Dendritic cell treated with granulocyte-macrophage colony-stimulating factor and Interleukin-4, amounts not matched to agents 40 ng/mL and 50 ng/mL, for 4 days (primary cell): ENCODE measurements around the gene MBP.
A peak's percentile ranks its signal among the peaks of the same experiment; 100 is the strongest.

Experiments
- H3K27ac Mint-ChIP-seq: one replicate; pipeline ENCODE4 v1.8.0; 2022; ENCODE audit warnings: mild to moderate bottlenecking, mixed read lengths
- H3K27me3 Mint-ChIP-seq: one replicate; pipeline ENCODE4 v1.8.0; 2022; ENCODE audit warnings: mild to moderate bottlenecking, mixed read lengths
- H3K36me3 Mint-ChIP-seq: one replicate; pipeline ENCODE4 v1.8.0; 2022; ENCODE audit warnings: low read depth, mixed read lengths
- H3K4me1 Mint-ChIP-seq: one replicate; pipeline ENCODE4 v1.8.0; 2022; ENCODE audit warnings: low read depth, mixed read lengths
- H3K4me3 Mint-ChIP-seq: one replicate; pipeline ENCODE4 v1.8.0; 2022; ENCODE audit warnings: mild to moderate bottlenecking, moderate library complexity, mixed read lengths
- H3K9me3 Mint-ChIP-seq: one replicate; pipeline ENCODE4 v1.8.0; 2022; ENCODE audit warnings: mixed read lengths
- intact Hi-C: fragments of 100-400 bp; cut with micrococcal nuclease; formaldehyde crosslinking; loops from one replicate; pipeline ENCODE4 v1.15.0; 2022

The MBP gene

DNA sequence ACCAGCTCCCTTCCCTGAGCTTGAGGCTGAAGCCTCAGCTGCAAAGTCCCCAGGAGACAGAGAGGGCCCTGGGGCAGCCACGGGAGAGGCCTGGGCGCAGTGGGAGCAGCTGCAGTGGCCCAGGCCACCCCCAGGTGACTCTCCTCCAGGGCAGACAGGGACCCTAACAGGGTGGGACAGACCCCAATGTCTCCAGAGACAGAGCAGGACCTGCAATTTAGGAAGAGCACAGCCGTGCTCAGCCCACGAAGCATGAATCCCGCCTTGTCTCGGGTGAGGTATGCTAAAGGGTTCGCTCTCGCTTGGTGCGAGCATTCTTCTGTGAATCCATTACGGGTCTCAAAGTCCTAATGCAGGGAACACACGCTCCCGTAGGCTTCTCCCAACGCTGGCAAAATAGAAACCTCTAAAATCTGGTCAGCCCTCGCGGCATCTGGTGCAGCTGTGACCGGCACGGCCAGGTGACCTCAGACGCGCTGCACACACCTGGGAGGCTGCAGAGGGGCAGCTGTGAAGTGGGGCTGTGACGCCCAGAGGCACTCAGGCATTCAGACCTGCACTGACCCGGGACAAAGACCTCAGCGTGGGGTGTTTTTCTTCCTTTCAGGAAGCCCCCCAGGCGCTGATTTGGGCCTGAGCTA, 12.6 kb downstream of the MBP start:
- peaks cover 92% of the 10 kb centered on the region for H3K4me1 Mint-ChIP-seq
- peaks cover 82% of the 10 kb centered on the region for H3K36me3 Mint-ChIP-seq
- H3K4me3 Mint-ChIP-seq: no peak overlapping the region
- H3K9me3 Mint-ChIP-seq: no peaks in the 10 kb centered on the region
- H3K27me3 Mint-ChIP-seq: no peaks in the 10 kb centered on the region
- intact Hi-C loops: loop anchor here (10.0 kb wide), 1 partner anchor 625 kb away; the partner anchor contains the start of gene ZNF516
- peak overlapping the region; percentile 65 for H3K27ac Mint-ChIP-seq

DNA sequence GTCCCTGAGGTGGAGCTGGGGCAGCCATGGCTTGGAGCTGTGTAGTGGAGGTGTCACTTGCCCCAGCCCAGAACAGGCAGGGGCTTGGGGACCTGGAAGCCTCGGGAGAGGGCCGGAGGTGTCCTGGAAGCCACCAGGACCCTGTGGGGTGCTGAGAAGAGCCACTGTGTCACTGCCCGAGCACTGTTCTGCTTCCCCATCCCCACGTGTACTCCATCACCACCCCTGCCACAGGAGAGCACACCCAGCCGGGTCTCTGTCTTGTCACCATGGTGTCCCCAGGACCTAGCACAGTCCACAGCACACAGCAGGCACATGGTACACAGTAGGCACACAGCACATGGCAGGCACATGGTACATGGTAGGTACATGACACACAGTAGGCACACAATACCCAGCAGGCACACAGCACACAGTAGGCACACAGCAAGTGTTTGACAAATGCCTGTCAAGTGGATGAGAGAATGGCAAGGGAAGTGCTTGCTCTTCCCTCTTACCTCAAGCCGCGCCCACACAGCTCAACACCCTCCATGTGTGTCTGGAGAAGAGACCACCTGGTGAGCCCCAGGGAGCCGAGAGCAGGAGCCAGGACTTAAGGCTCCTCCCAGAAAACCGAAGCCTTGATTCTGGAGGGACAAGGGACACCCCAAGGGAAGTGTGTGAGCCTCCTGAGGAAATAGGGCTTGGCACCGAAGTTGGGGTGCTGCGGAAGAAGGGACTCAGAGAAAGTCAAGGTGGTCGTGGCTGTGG, 13.3 kb downstream of the MBP start:
- Mint-ChIP-seq H3K36me3 (peaks cover 77% of the 10 kb centered on the region), H3K4me3 (no peak overlapping the region)
- intact Hi-C loops: loop anchor here (10.0 kb wide), 1 partner anchor 624 kb away; the partner anchor contains the start of gene ZNF516

DNA sequence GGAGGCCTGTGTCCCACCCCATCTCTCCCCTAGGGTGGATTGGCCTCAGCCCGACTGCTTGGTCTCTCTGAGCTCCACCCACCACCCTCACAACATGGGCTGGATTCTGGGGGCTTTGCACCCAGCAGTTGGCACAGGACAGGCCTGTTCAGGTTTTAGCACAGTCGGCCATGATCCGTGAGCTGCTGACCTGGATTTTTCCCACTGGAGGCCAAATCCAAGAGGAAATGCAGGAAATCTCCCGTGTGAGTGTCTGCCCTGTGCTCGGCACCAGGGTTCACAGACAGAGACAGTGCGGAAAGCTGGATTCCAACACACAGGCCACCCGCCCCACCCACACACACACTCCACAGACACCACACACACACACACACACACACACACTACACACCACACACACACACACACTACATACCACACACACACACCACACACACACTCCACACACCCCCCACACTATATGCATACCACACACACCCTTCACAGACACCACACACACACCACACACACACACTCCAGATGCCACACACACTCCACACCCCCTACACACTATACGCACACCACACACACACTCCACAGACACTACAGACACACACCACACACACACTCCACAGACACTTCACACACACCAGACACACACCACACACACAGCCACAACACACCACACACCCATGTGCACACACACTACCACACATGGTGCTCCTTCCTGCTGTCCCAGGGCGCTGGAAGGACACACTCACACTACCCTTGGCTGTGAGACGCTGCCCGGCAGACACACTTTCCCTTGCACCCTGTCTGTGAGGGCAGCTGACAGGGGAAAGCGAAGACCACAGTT, 14.1 kb downstream of the MBP start:
- Mint-ChIP-seq H3K27ac (peak overlapping the region; percentile 65), H3K4me3 (no peak overlapping the region)
- intact Hi-C loops: loop anchor here (10.0 kb wide), 1 partner anchor 624 kb away; the partner anchor contains the start of gene ZNF516

More for the DNA sequence above, 13.3 kb downstream of the MBP start:
- Mint-ChIP-seq H3K27ac (peak overlapping the region; percentile 65), H3K4me1 (peaks cover 92% of the 10 kb centered on the region), H3K27me3 (no peaks in the 10 kb centered on the region), H3K9me3 (no peaks in the 10 kb centered on the region)

DNA sequence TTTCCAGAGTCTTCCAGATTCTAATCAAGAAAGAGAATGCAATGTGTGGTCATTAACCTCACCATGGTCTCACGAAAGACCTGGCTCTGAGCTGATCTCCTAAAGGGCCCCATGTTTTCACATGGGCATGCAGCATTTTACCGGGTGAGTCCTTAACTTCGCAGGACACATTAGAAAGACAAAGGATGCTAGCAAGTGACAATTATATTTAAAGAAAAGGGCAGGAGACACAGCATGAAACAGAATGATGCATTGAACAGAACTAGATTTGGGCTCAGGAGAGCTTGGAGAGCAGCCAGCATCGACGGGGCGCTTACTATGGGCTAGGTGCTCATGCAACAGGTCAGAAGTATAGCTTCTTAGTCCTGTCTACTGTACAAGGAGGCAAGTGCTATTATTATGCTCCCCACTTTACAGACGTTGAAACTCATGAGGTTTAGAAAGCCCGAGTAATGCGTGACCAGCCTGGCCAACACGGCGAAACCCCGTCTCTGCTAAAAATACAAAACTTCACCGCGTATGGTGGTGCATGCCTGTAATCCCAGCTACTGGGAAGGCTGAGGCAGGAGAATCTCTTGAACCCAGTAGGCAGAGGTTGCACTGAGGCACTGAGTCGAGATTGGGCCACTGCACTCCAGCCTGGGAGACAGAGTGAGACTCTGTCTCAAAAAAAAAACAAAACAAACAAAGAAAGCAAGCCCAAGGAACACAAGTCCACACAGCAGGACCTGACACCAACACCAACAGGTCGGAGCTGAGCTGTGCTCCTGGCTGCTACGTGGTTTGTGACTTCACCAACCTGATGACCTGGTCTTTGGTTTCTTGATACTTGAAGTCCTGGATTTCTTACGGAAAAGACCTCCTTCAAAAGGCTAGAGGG, 16.1 kb downstream of the MBP start:
- Mint-ChIP-seq H3K4me1 (peaks cover 94% of the 10 kb centered on the region), H3K36me3 (peaks cover 75% of the 10 kb centered on the region), H3K27ac (peak overlapping the region; percentile 34), H3K4me3 (no peak overlapping the region), H3K9me3 (no peaks in the 10 kb centered on the region), H3K27me3 (no peaks in the 10 kb centered on the region)
- intact Hi-C loops: loop anchor here (10.0 kb wide), 1 partner anchor 622 kb away; the partner anchor contains the start of gene ZNF516

More for the DNA sequence above, 14.1 kb downstream of the MBP start:
- H3K4me1 Mint-ChIP-seq: peaks cover 92% of the 10 kb centered on the region
- peaks cover 72% of the 10 kb centered on the region for H3K36me3 Mint-ChIP-seq
- H3K9me3 Mint-ChIP-seq: no peaks in the 10 kb centered on the region
- H3K27me3 Mint-ChIP-seq: no peaks in the 10 kb centered on the region

DNA sequence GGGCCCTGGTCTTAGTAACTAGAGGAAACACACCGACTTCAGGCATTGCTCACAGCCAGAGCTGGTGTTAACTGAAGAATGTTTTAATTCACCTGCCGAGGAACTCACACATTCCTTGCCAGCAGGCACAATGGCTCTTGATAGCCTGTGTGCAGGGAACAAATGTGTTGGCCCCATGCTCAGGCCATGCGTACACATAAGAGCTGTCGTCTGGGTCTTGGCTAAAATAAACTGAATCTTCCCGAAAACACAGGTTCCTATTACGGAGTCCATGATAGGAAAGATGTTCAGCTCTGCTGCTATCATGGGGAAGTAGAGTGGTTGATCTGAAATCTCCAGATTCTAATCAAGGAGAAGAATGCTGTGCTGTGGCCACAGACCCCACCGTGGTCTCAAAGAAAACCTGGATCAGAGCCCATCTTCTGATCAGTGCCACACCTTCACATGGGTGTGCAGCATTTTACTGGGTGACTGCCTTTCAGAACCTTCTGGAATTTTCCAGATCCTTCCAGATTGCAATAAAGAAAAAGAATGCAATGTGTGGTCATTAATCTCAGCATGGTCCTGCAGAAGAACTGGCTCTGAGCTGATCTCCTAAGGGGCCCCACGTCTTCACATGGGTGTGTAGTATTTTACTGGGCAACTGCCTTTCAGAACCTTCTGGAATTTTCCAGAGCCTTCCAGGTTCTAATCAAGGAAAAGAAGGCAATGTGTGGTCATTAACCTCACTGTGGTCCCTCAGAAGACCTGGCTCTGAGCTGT, 17.2 kb downstream of the MBP start:
- no peaks in the 10 kb centered on the region for H3K27me3 Mint-ChIP-seq
- intact Hi-C loops: loop anchor here (2.0 to 10.0 kb wide), 3 partner anchors 15 to 621 kb away; partner anchors contain the start of gene ZNF516
- H3K27ac Mint-ChIP-seq: peak overlapping the region; percentile 95
- H3K4me3 Mint-ChIP-seq: peak overlapping the region; percentile 32
- peaks cover 96% of the 10 kb centered on the region for H3K4me1 Mint-ChIP-seq
- H3K36me3 Mint-ChIP-seq: peaks cover 75% of the 10 kb centered on the region
- no peaks in the 10 kb centered on the region for H3K9me3 Mint-ChIP-seq

DNA sequence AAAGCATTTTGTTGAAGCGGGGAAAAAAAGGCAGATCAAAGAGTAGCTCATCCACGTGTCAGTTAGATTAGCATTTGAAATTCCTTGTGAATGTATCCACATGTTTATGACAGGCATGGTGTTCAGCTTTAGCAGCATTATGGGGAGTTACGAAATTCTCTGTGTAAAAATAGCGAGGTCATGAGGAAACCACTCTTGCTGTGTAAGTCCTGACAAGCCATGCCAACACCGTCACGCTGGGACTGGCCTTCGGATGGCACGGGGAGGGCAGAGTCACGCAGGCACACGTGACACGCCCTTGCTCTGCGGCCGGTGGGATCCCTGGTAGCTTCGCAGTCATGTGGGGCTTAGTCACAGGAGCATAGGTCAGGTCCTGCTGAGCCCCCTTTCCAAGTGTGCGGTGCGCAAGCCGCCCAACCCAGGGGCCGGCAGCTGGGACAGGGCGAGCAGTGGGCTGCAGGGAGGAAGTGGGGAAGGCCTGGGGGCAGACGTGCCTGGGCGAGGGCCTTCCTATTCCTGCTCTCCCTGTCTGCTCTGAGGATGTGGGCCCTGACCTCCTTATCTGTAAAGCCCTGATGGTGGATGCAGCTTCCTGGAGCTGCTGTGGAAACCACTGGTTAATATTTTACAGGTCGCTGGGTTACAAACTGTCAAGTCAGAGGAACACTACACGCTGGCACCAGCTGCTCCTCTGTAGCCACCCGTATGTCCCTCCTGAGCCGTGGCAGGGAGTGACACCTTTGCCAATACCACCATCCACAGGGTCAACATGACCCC, 18.0 kb downstream of the MBP start:
- H3K27ac Mint-ChIP-seq: peak overlapping the region; percentile 95
- H3K9me3 Mint-ChIP-seq: no peaks in the 10 kb centered on the region
- peaks cover 75% of the 10 kb centered on the region for H3K36me3 Mint-ChIP-seq
- H3K4me1 Mint-ChIP-seq: peaks cover 92% of the 10 kb centered on the region
- H3K27me3 Mint-ChIP-seq: no peaks in the 10 kb centered on the region
- peak overlapping the region; percentile 32 for H3K4me3 Mint-ChIP-seq
- intact Hi-C loops: loop anchor here (1.0 to 10.0 kb wide), 5 partner anchors 14 to 620 kb away; partner anchors contain the start of gene ZNF516

DNA sequence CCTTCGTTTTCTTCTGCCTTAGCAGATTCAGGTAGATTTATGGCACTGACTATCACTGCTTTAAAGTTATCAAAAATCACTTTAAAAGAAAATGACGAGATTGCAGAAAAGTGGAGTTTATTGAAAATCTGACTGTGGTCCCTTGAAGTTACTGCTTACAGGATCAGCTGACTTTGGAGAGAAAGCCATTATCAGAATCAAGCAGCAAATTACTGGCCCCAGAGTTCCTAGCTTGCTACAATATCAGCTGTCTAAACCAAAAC, 18.5 kb downstream of the MBP start:
- Mint-ChIP-seq H3K9me3 (no peaks in the 10 kb centered on the region), H3K36me3 (peaks cover 75% of the 10 kb centered on the region), H3K27me3 (no peaks in the 10 kb centered on the region), H3K4me3 (peak overlapping the region; percentile 2), H3K4me1 (peaks cover 92% of the 10 kb centered on the region), H3K27ac (peak overlapping the region; percentile 95)
- intact Hi-C loops: loop anchor here (1.0 to 10.0 kb wide), 5 partner anchors 13 to 619 kb away; partner anchors contain the start of gene ZNF516

DNA sequence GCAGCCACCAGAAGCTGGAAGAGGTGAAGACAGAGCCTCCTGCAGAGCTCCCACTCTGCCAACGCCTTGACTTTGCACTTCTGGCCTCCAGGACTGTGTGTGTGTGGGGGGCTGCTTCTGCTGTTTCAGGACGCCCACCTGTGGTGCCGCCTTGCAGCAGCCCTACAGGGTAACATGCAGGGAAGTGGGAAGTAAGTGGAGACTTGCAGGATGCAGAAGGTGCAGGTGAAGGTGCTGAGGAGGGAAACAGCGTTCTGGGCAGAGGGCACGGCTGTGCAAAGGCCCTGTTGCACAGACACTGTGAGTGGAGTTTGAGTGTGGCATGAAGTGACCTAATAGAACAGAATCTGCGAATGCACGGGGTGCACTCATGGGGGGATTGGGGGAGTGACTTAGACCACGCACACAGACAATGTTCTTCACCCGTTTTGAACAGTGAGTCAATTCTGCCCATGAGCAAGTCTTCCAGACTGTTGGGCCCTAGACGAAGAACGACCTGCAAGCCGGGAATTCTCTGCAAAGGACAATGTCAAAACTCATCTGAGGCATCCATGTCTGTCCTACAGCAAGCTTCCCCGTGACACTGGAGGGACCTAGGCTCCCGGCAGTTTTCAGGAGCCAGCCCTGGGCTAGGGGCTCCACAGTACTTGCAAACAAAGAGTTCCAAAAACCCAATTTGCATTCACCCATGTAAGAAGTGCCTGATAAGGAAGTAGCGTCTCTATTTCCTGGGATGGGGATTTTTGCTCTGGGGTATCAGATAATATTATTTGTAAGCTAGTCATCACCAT, 19.0 kb downstream of the MBP start:
- intact Hi-C loops: loop anchor here (1.0 to 10.0 kb wide), 5 partner anchors 13 to 619 kb away; partner anchors contain the start of gene ZNF516
- H3K9me3 Mint-ChIP-seq: no peaks in the 10 kb centered on the region
- H3K27me3 Mint-ChIP-seq: no peaks in the 10 kb centered on the region
- H3K4me1 Mint-ChIP-seq: peaks cover 92% of the 10 kb centered on the region
- peak overlapping the region; percentile 77 for H3K4me3 Mint-ChIP-seq
- peak overlapping the region; percentile 95 for H3K27ac Mint-ChIP-seq
- H3K36me3 Mint-ChIP-seq: peaks cover 74% of the 10 kb centered on the region

DNA sequence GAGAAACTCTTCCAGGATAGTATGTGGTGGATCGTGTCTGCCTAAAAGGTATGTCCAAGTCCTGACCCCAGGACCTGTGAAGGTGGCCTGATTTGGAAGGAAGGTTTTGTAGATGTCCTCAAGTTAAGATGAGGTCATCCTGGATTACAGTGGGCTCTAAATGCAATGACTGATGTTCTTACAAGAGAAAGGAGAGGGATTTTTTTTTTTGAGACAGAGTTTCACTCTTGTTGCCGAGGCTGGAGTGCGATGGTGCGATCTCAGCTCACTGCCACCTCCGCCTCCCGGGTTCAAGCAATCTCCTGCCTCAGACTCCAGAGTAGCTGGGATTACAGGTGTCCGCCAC, 19.9 kb downstream of the MBP start:
- Mint-ChIP-seq H3K9me3 (no peaks in the 10 kb centered on the region), H3K4me1 (peaks cover 96% of the 10 kb centered on the region), H3K27me3 (no peaks in the 10 kb centered on the region), H3K4me3 (peak overlapping the region; percentile 77), H3K27ac (peak overlapping the region; percentile 95), H3K36me3 (peaks cover 70% of the 10 kb centered on the region)
- intact Hi-C loops: loop anchor here (10.0 kb wide), 1 partner anchor 618 kb away; the partner anchor contains the start of gene ZNF516

DNA sequence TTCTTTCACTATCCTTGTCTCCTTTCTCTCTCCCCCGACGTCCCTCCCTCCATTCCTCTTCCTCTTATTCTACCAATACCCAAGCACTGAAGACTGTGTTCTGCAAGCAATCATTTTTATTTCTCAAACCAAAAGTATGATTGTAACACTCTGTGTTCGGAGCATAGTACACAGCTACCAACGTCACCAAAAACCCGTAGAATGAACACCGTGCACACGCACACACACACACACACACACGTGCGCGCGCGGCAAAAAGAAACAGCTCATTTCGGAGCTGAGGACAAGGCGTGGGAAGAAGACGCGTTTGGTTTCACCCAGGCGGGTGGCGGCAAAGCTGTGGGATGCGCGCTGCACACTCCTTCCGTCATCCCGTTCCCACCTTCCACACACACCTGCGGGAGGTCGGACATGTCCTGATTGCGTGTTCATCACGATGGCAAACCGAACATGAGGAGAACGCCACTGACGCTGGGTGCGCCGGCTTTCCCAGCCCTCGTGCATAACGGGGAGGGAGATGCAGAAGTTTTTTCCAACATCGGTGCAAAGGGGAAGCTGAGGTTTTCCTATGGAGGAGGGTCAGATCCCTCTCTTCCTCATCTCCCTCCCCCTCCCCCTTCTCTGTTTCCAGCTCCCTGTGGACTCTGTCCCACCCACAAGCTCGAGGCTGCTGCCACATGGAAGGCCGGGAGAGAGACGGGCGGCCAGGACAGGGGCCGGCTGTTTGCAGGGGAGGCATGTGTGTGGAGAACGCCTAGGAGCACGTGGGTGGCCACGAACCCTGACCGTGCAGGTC, 20.4 kb downstream of the MBP start:
- Mint-ChIP-seq H3K4me1 (peaks cover 96% of the 10 kb centered on the region), H3K4me3 (peak overlapping the region; percentile 77), H3K27me3 (no peaks in the 10 kb centered on the region), H3K36me3 (peaks cover 68% of the 10 kb centered on the region), H3K27ac (peak overlapping the region; percentile 95), H3K9me3 (no peaks in the 10 kb centered on the region)
- intact Hi-C loops: loop anchor here (10.0 kb wide), 1 partner anchor 617 kb away; the partner anchor contains the start of gene ZNF516

DNA sequence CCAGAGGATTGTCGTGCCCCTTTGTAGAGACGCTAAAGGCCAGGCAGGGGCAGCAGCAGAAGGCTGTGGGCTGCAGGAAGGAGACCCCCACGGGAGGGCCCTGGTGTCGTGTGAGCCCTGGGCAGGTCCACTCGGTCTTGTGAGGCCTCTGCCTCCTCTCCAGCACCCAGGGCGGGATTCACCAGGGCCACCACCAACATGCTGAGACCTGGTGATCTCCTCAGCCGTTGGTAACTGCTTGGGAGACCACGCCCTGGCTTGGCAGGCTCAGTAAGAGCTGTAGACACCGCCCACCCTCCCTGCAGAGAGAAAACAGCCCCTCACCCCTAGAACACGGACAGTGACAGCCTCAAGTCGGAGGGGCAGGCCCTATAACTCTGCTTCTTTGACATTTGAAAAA, 21.1 kb downstream of the MBP start:
- Mint-ChIP-seq H3K9me3 (no peaks in the 10 kb centered on the region), H3K4me3 (peak overlapping the region; percentile 77), H3K36me3 (peaks cover 68% of the 10 kb centered on the region), H3K4me1 (peaks cover 96% of the 10 kb centered on the region), H3K27me3 (no peaks in the 10 kb centered on the region), H3K27ac (peak overlapping the region; percentile 95)
- intact Hi-C loops: loop anchor here (10.0 kb wide), 1 partner anchor 617 kb away; the partner anchor contains the start of gene ZNF516
